COR-L47 (cell line): ENCODE data around the gene ROBO1.

Experiments used
- DNase-seq: peaks from one replicate; lab custom pipeline; 2025; lab: John Stamatoyannopoulos, UW

The ROBO1 gene

DNA sequence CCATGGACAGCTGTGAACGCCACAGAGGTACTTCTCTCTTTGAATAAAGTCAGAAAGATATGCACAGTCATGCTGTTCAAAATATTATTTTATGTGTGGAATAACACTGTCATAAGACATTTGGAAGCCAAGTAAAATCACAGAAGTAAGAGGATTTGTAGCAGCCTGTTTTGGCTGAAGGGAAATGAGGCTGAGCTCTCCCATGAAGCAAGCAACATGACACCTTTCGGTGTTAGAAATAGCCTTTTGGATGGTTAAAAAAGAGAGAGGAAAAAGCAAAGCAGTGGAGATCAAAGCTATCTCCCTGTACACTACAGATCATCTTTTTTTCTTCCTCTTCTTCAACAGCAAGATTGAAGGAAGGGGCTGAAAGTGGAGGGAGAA lies 755.3 kb downstream of the ROBO1 start:
- no peak for DNase-seq

DNA sequence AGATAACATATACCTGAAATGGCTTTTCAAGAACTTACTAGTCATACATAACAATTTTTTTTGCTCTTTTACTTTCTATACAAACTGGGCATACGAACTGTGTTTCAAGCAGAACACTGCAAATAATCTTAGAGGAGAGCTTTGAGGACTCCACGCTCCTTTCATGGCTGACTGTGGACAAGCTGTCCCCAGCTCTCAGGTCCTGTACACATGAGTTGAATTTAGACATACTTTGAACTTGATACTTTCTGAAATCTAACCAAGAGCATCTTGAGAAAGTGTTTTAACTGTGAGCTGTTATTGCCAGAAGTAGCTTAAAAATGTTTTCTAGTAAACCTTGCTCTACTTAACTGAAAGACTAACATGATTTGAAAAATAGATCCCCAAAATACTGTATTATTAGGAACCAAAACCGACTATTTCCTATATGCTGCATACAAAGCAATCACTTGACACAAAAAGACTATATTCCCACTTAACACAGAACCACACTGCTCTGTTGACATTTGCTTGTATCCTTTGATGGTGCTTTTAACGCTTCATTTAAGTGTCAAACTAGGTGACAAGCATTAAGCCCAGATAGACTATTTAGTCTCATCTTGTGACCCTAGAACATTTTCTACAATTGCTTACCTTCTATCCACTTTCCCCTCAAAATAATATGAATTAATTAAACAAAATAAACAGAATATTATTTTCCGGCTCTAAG lies 755.8 kb downstream of the ROBO1 start:
- no peak for DNase-seq

DNA sequence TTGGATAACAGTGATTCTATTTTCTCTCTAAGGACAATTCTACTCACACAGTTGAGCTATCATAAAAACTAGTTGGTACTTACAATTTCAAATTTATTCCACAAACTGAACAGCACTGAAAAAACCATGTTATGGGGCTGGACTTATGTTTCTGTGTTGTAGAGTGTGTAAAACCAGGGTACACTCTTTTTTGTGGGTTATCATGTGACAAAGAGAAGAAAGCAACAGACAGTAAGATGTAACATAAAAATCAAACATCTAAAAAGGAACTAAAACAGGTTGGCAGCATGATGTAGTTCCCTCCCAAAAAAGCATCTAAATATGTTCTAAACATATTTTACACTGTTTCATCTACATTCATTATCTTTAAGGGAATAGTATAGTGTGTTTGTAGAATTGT lies 757.9 kb downstream of the ROBO1 start:
- no peak for DNase-seq

DNA sequence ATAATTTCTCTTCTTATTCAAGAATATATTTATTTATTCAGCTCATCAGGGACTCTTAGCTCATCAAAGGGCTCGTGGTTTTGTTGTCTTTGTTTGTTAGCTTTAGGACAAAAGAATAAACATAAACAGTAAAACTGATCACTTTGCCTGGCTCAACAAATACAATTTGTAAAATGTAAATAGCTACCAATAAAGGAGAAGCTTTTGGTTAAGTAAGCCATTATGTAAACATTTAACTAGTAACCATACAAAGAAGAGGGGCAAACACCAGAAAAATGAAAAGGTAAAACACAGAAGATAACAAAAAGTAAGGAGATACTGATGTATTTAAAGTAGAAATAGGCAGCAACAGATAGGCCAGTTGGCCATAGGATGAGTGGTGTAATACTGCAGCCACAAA lies 761.7 kb downstream of the ROBO1 start:
- DNase-seq, result no peak

DNA sequence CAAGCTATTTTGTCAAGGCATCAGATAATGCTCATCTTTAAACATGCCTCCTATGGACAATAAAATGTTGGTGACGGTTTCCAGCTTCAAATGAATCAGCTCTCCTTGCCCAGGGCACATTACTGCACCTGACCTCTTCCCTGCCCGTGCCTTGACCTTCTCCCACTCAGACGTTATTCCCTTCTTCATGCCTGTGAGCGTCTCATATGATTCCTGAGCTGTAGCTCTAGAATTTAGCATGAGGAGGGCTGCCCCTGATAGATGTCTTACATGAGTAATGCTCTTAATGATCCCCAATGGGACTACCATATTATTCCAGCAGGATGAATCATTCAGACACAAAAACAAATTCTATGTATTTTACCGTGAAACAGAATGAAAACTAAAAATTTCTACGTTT lies 762.7 kb downstream of the ROBO1 start:
- no peak for DNase-seq

DNA sequence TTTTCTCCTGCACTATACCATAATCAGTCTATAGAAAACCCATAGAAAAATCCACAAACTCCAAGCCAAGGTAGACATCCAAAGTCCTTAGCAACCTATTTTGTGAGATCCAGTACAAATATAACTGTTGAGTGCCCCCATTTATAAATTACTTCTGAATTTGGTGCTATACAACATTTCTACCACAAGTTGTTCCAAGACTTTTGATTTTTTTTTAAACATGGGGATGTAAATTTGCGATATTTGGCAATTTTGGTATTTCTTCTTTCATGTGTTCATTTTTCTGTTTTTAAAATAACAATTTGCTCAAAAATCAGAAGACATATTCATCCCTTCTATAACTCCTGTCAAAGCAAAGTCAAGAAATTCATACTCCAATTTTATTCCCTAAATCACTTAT lies 763.8 kb downstream of the ROBO1 start:
- no peak for DNase-seq

DNA sequence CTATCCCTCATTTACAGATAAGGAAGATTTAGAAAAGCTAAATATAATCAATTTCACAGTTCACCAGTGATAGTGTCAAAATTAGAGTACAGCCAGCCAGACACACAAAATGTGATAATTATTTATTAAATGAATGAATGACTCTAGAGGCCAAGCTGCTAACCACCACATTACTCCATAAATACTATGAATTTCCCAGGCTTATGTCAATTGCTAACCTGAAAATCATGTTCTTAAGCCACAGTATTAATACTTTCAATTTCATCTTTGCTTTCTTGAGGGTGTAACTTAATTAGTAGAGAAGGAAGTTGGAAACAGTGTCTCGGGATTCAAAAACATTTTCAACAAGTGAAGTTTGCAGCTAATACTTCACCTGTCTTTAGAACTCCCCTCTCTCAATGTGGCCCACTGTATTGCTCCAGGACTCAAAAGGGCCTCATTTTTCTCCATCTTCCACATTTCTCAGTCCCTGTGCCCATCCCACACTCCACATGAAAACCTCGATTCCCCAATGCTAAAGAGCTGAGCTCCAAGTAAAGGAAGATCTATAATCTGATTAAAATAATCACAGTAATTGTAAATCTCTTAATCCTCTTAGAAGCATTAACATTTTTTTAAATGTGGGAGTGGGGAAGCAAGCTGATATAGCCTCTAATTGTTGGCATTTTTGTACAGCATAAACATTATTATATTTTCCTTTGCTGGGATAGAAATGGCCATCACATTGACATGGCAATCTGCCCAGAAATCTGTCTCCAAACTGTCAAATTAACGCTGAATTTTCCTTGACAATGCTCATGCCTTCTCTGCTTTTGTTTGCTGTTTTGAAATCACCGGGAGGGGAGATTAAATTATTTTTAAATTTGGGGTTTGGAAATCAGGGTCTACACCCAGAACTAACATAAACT lies 765.1 kb downstream of the ROBO1 start:
- DNase-seq, result peak; percentile 65

DNA sequence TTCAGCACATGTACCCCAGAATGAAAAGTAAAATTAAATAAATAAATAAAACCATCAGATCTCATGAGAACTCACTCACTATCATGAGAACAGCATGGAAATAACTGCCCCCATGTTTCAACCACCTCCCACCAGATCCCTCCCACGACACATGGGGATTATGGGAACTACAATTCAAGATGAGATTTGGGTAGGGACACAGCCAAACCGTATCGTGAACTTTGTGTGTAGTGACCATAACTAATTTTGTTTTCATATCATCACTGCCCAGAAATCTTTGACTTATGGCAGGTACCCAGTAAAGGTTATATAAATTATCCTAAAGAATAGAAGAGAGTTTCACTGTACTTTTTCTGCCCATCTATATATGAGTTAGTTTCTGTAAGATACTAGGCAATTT lies 766.5 kb downstream of the ROBO1 start:
- DNase-seq, result no peak

DNA sequence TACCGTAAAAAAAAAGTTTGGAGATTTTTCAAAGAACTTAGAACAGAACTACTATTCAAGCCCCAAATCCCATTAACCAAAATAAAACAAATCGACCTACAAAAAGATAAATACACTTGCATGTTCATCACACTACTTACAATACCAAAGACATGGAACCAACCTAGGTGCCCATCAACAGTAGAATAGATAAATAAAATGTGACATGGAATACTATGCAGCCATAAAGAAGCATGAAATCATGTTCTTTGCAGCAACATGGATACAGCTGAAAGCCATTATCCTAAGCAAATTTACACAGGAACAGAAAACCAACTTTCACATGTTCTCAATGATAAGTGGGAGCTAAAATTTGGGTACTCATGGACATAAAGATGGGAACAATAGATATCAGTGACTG lies 768.7 kb downstream of the ROBO1 start:
- no peak for DNase-seq

DNA sequence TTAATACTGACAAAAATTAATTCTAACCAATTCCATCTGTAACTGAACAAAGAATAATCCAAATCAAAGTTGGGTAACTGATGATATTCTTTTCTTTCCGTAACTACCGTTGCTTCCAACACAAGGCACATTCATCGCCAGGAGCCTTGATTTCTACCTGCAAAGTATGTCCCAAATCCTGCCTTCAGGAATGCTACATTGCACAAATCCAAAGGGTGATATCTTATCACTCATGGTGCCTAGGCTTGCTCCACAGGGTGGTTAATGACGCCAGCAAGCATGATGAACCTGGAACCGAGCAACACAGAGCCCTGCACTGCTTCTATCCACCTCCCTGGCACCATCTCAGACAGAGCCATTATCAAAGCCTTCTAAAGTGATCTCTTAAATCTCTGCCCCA lies 772.7 kb downstream of the ROBO1 start:
- DNase-seq, result no peak

DNA sequence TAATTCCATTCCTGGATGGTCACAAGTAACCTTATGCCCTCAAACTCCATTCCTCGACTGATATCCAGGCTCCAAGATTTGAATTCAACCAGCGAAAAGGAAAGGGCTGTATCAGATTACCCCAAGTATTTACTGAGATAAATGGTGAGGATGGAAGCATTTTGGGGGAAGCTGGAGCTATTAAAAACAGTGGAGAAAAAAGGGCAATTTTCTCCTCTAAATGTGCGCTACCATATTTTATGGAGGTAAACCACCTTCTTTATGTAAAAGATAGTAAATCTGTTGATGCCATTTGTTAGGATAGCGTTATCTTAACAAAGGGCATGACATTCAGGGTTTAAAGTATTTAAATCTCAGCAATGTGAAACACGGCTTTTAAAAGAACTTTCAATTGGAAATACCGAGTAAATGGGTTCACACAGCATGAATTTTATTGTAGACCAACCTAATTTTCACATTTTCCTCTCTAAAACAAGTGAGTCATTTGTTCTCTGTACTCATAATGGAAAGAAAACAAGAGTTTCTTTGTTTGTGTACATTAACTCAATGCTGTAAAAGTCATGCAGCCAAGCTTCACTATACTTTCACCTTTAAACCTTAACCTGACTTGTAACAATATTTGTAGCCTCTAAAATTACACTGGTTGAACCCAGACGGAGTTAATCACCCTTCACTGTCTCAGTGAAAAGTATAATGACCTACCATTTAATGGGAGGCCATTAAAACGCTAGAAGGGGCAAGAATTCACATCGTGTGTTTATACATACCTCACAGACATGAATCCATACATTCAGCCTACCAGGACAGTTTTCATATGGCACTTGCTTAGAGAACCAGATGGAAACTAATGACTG lies 773.4 kb downstream of the ROBO1 start:
- DNase-seq, result no peak

DNA sequence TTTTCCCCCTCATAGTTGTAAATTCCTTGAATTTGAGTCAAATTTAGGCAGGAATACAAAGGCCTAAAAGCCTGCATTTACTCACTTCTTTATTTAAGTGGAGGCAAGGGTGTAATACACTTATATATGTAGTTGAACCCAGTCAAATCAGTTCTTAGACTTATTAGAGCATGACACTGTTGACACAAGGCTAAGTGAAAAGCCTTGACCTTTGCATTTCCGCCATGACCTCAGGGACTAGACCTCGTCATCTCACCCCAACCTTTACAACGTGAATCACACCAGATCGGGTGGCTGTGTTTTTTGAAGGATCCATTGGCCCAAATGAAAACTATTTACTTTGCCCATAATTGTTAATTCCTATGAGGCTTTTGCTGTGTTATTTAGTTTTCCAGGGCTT lies 774.4 kb downstream of the ROBO1 start:
- no peak for DNase-seq

DNA sequence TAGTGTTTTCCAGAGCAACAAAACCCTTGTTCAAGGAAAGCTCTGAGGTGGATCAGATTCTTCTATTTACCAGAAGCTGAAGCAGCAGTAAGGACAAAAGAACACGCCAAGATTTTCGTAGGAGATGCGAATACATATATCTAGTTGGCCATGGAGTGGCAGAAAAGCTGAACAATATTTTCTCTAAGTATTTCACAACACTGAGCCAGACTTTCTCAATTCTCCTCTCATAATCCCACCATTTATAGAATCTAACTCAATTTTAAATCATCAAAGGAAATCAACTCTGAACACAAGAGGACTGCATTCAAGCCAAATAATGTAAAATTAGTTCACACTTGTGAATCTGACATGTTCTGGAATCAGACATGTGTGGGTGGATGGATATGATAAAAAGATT lies 775.0 kb downstream of the ROBO1 start:
- DNase-seq, result no peak

DNA sequence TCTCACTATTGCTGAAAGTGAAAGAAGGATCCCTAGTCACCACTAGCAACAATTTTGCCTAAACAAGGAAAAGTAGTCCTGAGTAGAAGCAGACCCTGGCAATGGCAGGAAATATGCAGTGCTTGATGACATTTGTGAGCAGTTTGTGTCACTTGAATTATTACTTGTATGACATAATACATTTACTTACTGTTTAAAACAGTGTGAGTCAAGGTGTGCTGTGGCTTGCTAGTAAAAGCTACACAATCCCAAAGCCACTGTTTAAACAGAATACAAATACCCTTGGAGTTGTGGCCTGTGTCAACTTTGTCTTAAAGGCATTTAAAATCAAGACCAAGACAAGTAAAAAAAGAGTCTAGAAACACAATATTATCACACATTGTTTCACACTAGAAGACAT lies 775.4 kb downstream of the ROBO1 start:
- no peak for DNase-seq

DNA sequence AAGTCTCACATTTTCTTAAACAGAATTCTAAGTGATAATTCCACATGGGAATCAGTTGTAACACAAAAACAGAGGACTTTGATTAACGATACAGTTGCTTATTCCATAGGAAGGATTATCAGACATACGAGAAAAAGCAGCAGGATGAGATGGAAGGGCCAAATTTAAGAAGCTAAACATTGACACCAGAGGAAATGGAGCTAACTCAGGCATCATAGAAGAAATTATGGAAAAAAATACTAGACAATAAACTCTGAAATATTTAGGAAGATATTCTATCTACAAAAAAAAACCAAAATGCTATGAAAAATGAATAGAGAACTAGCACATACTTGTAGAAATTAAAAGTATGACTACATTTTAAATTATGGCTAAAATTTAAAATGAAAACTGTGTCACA lies 776.1 kb downstream of the ROBO1 start:
- no peak for DNase-seq

DNA sequence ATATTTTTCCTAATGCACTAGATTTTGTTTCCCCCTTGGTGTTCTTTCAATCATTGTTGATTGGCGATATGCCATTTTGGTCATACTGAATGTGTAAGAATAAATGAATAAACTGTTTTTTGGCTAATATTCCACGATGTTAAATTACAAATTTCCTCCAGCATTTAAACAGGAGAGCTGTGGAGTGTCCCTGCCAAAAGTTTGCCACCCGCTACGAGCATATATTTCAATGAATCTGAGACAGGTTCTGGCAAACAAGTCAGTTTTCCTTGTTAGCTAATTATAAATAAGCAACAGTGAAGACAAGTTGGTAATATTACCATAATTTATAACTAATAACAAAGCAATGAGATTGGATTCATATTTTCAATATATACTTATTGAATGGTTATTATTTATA lies 777.6 kb downstream of the ROBO1 start:
- DNase-seq, result no peak

DNA sequence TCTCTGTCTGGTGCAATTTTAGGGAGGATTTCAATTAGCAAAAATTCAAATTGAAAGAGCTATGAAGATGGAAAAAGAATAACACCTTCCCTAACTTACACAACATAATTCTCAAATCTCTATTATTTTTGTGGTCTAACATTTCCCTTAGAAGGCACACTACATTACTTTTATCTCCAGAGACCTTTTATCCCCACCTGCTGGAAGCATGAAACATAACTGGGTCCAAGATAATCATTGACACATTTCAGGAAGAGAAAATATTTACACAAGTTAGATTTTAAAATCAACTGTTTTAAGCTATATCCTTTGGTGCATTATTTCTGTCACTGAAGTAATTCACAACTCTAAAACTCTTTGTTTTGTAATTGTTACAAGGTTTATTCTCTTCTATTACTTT lies 779.5 kb downstream of the ROBO1 start:
- no peak for DNase-seq

DNA sequence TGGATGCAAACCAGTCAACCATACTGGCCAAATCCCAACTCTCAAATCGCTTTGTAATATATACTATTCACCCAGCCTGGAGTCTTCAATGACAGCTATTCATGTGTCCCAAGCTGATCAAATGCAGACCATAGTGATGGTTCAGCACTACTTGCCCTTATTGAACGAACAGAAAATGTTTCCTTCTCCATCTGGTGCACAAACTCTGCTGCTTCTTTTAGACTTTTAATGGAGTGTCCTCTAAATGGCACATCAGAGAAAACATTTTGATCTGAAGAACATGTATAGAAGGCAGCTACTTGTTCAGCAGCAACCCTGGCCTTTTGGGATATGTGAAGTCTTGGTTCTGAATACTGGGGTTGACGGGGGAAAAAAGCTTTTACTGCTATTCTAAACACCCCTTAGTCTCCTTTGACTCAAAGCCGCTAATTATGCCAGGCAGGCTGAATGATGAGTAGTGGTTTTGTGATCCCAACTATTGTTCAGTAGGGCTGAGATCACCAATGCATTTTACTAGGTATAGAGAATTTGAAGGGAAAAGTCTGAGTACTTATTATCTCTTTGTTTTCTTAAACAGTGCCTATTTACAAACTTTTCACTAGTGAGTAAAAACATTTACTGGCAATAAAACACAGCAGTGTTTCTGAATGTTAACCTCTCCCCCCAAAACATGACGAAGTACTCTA lies 781.2 kb downstream of the ROBO1 start:
- DNase-seq, result no peak

DNA sequence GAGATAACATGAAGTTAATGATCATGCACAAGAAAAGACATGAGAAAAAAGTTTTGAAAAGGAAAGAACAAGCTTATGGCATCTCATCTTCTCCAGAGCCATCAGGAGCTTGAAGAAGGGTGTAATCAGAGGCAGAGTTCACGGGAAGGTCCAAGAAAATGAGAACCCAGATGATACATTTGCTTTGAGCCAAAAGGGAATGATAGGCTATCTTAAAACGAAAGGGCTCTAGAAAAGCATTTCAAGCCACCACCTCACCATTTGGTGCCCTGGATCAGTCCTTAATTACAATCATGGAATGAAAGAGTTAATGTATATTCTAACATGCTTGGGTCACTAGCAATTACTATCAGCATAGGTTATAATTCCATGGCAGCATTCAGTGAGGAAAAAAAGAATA lies 781.8 kb downstream of the ROBO1 start:
- DNase-seq, result no peak

DNA sequence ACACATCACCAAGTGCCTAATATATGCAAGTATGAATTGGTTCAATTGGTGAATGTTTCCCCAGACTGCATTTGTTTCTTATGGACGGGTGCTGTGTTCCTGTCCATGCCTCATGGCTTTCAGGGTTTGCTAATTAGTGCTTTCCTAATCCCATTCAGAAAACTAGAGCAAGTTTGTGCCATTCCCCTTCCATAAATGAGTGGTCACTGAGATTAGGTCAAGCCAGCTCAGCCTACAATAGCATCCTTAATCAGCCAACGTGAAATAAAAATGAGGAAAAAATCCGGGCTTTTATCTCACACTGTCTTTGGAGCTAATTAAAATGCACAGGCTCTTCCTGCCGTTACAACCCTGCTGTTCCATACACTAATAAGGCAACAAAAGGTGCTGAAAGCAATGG lies 788.8 kb downstream of the ROBO1 start:
- DNase-seq, result no peak

DNA sequence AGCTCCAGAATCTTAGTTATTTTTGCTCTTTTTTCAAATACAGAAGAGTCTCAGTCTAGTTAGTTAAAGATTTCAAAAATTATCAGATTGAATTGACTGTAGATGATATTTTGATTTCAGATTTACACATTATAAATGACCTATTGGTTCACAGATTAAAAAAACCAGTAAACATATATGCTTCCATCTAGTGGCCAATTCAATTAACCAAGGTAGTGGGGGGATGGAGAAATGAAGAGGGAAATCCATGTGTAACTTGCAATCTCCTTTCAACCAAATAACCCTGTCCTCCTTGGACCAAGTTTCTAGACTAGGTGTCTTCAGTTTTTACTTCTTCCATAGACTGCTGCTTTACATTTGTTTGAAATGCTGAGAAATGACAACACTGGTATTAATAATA lies 789.8 kb downstream of the ROBO1 start:
- no peak for DNase-seq

DNA sequence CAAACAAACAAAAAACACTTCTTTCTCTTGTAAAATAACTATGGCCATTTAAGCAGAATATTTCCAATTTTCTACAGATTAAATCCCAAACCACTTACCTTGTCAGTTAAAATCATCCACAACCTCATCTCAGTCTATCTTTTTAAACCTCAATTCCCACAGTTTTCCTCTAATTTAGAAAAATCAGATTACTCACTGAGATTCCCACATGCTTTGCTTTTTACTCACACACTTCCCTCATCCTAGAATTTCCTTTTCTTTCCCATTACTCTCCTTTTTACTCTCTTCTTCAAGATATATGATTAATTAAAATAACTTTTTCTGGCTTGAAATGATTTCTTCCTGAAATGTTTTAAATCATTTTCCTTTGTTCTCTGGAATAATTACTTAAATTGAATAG lies 790.7 kb downstream of the ROBO1 start:
- no peak for DNase-seq
